ENCODE measurements around the gene TSPAN31. TPM values are rescaled to one million over a fixed set of nuclear protein-coding genes. Genes with fewer than 3 reads are reported as not detected.

TSPAN31 gene
- total and polyA plus RNA-seq, 2 of the 8 experiments (the other 6 are each of a cell fraction or from before 2014, with no cell fraction given) = 15.8 to 31.4 TPM

DNA sequence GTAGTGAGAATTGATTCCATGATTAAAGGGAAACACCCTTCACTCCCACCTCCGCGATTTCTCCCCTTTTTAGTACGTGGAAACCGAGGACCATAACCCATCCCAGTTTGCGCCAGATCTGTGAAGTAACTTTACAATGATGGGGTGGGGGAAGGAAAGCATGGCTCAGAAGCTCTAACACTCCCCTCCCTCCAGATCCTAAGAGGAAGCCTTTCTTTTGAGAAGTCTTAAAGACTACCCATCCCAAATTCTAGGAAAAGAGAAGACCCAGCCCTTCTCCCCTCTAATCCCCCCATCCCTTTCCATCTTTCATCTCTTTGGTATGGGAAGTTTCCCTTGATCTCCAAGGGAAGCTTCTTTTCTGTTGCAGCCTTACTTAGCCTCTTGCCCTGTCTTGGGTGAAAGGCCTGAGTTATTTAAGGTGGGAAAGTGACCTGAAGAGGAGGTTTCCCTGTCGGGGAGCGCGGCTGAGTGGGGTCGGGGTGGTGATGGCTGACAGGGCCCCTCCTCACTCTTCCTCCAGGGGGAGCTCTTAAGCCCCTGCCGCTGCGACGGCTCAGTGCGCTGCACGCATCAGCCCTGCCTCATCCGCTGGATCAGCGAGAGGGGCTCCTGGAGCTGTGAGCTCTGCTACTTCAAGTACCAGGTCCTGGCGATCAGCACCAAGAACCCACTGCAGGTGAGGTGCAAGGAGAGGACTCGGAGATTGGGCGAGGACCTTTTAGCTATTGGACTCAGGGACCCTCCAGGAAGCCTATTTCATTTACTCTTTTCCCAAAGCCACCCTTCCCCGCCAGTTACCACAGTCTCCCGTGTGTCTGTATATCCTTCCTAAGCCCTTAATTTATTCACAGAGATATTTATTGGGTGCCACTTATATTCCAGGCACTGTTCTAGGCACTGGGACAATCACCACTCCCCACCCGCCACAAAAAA, 11.8 kb downstream of the TSPAN31 start (continued):
- TF ChIP-seq, protein P1, sequence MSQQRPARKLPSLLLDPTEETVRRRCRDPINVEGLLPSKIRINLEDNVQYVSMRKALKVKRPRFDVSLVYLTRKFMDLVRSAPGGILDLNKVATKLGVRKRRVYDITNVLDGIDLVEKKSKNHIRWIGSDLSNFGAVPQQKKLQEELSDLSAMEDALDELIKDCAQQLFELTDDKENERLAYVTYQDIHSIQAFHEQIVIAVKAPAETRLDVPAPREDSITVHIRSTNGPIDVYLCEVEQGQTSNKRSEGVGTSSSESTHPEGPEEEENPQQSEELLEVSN (IDR thresholded peaks at IDR 0.05) = no peak
- no peak for TF ChIP-seq ASH2L (IDR thresholded peaks at IDR 0.05; ENCODE audit: low read length)
- TF ChIP-seq PHF8 (conservative IDR thresholded peaks at IDR 0.05; ENCODE audit: low read depth, low read length) = no peak
- TF ChIP-seq CBX5 (IDR thresholded peaks at IDR 0.05; ENCODE audit: low read depth, low read length) = no peak
- peak; percentile 87 for TF ChIP-seq YY1 (IDR thresholded peaks at IDR 0.05; ENCODE audit: low read depth, low read length)
- no peak for TF ChIP-seq SRF (IDR thresholded peaks at IDR 0.05; ENCODE audit: low read depth, low read length)
- TF ChIP-seq KDM5A (IDR thresholded peaks at IDR 0.05; ENCODE audit: low read length) = no peak
- TF ChIP-seq NRF1 (IDR thresholded peaks at IDR 0.05; ENCODE audit: low read depth, low read length) = no peak
- no peak for TF ChIP-seq FOSL1 (IDR thresholded peaks at IDR 0.05; ENCODE audit: insufficient read depth, low read depth, low read length)
- TF ChIP-seq RAD21 (IDR thresholded peaks at IDR 0.05 in 1 of 2, conservative IDR thresholded peaks at IDR 0.05 in 1 of 2; ENCODE audit: low read depth in 2 of 2, low read length in 2 of 2) = peak; percentile 33 to 54; a peak in 3 of 4 replicates

All from H1 (cell line).